AG09319 (cell line): Measurements from ENCODE around the gene CRELD2.

Experiments used
- DNase-seq: peaks from one replicate; pipeline ENCODE4 v3.0.0-alpha.2; 2010; ENCODE audit warnings: low read depth; ENCODE audit errors: extremely low read depth
- TF ChIP-seq, protein P1 (sequence below): IDR thresholded peaks from 2 replicates; pipeline ENCODE4 v1.5.1; 2011; ENCODE audit warnings: low read depth, mild to moderate bottlenecking, inconsistent platforms, low read length, moderate library complexity

CRELD2 gene

DNA sequence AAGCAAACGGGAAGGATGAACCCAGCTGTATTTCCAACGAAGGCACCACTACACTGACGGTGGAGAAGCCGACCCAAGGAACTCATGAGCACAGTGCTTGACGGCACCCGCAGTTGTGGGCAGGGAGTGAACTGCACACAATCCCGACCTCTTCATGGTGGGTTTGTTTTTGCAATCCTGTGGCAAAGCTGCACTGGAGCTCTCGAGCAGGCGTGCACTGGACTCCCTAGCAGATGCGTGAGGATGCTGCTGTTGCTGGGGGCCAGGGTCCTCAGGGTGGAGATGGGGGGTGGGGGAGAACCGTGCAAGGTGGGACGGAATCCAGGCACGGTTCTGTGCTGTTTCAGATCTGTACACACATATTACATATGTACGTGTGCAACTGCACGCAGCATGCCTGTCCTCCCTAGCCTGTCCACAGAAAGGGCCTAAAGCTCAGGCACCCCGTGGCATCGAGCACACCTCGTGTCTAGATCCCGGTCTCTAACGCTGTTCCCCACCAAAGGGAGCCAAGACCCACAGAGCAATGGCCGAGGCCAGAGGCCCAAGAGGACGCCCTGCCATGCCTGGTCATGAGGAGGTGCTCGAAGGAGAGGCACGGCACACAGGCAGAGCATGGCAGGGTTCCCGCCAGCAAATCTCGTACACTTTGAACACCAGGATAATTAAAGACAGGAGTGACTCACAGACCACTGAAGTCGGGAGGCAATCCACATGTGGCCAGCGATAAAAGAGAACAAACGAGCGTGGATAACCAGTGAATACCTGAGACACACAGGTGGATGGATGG is 17.8 kb upstream of the CRELD2 start:
- no peak for DNase-seq
- TF ChIP-seq, protein P1, sequence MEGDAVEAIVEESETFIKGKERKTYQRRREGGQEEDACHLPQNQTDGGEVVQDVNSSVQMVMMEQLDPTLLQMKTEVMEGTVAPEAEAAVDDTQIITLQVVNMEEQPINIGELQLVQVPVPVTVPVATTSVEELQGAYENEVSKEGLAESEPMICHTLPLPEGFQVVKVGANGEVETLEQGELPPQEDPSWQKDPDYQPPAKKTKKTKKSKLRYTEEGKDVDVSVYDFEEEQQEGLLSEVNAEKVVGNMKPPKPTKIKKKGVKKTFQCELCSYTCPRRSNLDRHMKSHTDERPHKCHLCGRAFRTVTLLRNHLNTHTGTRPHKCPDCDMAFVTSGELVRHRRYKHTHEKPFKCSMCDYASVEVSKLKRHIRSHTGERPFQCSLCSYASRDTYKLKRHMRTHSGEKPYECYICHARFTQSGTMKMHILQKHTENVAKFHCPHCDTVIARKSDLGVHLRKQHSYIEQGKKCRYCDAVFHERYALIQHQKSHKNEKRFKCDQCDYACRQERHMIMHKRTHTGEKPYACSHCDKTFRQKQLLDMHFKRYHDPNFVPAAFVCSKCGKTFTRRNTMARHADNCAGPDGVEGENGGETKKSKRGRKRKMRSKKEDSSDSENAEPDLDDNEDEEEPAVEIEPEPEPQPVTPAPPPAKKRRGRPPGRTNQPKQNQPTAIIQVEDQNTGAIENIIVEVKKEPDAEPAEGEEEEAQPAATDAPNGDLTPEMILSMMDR, result no peak

DNA sequence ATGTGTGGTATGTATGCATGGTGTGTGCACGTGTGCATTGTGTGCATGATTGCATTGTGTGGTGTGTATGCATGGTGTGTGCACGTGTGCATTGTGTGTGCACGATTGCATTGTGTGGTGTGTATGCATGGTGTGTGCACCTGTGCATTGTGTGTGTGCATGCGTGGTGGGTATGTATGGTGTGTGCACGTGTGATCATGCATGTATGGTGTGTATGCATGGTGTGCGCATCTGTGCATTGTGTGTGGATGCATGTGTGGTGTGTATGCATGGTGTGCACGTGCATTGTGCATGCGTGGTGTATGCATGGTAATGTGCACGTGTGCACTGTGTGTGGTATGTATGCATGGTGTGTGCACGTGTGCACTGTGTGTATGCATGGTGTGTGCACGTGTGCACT is 17.0 kb upstream of the CRELD2 start:
- TF ChIP-seq, protein P1, result no peak
- no peak for DNase-seq

DNA sequence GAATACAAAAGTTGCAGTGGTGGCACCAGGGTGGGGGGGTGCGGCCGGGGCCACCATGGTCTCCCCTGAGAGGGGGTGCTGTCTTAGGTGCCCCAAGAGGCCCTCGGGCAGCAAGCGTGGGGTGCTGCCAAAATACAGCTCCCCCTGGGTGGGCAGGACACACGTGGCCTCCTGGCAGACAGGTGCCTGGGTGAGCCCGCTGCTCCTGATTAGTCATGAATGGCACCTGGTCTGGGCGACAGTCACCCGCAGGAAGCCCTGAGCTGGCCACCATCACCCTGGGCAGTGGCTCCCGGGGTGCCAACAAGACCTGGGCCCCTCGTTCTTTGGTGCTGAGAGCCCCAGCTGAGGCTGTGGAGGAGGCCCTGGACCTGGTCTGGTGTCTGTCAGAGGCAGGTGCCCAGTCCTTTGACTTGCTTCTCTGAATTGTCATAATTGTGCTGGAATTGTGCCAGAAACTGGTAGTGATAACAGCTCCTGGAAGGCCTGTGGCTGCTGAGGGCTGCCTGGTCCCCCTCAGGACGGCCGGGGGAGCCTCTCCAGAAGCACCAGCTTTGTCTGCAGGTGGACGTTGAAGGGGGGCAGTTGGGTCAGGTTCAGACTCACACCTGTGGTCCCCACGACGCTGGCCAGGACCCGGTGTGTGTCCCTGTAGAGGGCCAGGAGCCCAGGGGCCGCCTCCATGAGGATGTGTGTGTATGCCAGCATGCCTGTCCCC is 15.0 kb upstream of the CRELD2 start:
- no peak for DNase-seq
- TF ChIP-seq, protein P1, result no peak

DNA sequence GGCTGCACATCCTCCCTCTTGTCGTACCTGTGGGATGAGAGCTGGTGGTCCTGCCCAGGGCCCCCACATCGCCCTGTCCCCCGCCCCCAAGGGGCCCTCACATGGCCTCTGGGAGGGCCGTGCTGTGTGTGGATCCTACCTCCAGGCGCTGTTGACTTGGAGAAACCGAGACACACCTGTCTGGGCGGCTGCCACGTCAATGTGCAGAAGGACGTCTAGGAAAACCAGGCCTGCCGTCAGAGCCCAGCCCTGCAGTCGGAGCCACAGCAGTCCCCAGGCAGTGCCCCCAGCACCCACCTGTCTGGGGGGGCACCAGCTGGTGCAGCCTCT is 14.4 kb upstream of the CRELD2 start:
- no peak for DNase-seq
- TF ChIP-seq, protein P1, result no peak

DNA sequence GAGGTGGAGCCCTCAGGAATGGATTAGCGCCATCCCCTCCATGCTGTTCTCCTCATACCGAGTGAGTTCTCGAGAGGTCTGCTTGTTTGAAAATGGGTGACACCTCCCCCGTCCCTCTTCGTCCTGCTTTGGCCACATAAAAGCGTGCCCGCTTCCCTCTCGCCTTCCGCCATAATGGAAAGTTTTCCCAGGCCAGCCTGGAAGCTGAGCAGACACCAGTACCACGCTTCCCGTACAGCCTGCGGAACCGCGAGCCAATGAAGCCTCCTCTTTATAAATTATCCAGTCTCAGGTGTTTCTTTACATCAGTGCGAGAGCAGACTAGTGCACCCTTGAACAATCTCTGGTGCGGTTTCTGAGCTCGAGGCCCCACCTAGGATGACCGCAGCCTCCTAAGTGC is 13.0 kb upstream of the CRELD2 start:
- TF ChIP-seq, protein P1, result no peak
- no peak for DNase-seq

DNA sequence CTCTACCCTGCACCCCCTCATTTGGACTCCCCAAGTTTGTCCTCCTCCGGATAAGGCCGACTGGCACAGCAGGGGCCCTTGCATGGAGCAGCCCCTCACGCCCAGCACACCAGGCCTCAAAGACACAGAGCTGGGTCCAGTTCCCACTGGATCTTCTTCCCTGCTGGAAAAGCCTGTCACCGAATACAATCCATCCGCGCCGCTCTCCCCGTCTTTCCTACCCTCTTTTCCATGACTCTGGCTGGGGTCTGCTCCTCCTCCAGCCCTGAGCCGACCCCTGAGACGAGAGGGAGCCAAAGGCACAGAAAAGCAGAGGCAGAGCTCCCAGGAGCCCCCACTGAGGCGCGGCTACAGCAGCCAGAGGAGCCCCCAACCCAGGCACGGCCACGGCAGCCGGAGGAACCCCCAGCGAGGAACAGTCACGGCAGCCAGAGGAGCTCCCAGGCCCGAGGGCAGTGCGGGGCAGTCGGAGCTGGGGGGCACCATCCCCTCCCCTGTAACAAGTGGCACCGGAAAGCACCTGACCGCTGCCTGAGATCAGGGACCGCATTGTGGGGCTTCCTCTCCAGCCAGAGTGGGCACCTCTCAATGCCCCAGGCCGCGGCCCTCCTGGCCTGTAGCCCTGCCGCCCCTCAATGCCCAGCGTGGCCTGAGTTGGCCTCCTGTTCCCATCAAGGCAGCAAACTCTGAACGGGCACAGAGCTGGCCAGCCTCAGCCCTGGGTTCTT is 12.2 kb upstream of the CRELD2 start:
- TF ChIP-seq, protein P1, result no peak

DNA sequence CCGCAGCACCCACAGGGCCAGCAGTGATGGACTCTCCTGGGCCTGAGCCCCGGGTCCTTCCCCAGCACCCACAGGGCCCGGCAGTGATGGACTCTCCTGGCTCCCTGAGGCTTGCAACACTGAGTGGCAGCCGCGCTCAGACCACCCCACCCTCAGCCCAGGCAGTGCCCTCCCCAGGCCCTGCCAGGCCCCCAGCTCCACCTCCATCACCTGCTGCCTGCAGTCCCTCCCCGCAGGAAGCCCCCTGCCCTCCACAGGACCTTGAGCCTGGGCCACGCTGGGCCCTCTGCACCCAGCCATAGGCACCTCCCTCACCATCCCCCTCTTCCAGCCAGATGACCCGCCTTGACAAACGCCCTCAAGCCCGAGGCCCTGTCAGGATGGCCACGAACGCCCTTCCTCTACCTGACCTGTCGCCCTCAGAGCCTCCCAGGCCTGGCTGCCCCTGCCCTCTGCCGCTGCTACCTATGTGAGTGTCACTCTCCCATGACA is 11.6 kb upstream of the CRELD2 start:
- TF ChIP-seq, protein P1, result no peak

More for the DNA sequence above, 12.2 kb upstream of the CRELD2 start:
- DNase-seq, result no peak

More for the DNA sequence above, 11.6 kb upstream of the CRELD2 start:
- no peak for DNase-seq
